Astrocyte of the spinal cord (primary cell): Measurements from ENCODE around the gene APOC3.

Source experiments
- DNase-seq: peaks from one replicate; pipeline ENCODE4 v3.0.0; 2011; ENCODE audit warnings: low read depth, low spot score
- H3K4me3 ChIP-seq: 2 replicates; pipeline ENCODE4 v1.5.1; 2011; ENCODE audit warnings: low read depth, mild to moderate bottlenecking, low read length, moderate library complexity
- in situ Hi-C: cut with HindIII; loops from 2 replicates; pipeline ENCODE4 v1.10.0; 2017; ENCODE audit warnings: low sequenced_read_pairs
- TF ChIP-seq, protein P1 (sequence below): IDR thresholded peaks from 2 replicates; pipeline ENCODE4 v1.5.1; 2012; ENCODE audit warnings: low read depth, mild to moderate bottlenecking, low read length, inconsistent platforms

The APOC3 gene

DNA sequence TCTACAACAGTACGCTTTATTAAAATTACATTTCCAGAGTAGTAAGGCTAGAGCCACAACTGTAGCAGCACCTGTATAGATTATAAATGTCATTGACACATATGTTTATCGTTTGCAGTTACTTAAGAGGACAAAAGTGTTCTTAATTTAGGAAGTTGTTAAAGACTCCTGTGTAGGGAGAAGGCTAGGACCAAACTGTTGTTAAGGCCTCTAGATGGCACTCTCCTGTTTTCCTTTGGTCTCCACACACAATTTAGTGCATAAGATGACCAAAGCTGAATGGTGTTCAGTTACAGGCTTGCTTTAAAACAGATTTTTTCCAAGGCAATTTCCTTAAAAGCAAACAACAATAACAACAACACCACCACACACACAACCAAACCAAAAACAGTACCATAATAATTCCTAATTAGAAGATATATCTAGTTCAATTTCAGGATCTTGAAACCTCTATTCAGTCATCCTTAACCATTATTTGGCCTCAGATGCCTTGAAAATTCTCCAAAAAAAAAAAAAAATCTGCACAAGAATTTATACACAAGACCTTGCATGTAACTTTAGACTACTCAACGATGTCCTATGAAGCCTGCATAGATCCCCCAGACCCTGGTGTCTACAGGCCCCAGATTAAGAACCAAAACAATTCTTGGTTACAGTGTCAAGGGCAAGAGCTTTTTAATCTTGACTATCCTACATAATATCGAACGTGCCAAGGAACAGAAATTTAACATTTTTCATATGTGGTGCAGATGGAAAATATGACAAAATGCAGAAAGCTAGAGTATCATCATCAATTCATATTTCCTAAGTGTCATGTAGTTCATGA lies 50.3 kb downstream of the APOC3 start:
- in situ Hi-C loops = no loop called here
- peak; percentile 79 for DNase-seq
- no peak overlapping the region for H3K4me3 ChIP-seq
- TF ChIP-seq, protein P1, sequence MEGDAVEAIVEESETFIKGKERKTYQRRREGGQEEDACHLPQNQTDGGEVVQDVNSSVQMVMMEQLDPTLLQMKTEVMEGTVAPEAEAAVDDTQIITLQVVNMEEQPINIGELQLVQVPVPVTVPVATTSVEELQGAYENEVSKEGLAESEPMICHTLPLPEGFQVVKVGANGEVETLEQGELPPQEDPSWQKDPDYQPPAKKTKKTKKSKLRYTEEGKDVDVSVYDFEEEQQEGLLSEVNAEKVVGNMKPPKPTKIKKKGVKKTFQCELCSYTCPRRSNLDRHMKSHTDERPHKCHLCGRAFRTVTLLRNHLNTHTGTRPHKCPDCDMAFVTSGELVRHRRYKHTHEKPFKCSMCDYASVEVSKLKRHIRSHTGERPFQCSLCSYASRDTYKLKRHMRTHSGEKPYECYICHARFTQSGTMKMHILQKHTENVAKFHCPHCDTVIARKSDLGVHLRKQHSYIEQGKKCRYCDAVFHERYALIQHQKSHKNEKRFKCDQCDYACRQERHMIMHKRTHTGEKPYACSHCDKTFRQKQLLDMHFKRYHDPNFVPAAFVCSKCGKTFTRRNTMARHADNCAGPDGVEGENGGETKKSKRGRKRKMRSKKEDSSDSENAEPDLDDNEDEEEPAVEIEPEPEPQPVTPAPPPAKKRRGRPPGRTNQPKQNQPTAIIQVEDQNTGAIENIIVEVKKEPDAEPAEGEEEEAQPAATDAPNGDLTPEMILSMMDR = peak; percentile 79

DNA sequence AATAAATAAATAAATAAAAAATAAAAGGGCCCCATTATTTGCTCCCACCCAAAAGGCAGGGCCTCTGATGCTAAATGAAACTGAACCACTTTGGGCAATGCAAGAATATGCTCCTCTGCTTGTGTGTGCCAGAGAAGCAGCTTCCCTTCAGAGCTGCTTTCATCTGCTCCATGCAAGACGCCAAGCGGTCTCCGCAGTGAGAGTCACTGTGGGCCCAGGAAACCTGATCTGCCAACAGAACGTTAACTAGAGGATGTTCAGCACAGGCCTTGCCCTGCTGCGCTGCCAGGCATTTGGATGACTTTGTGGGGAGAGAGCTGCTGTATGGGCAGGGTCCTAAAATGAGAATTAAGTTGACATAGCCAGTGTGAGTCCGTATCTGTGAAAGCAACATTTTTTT lies 51.4 kb downstream of the APOC3 start:
- DNase-seq = no peak
- in situ Hi-C loops = no loop called here
- no peak overlapping the region for H3K4me3 ChIP-seq
- TF ChIP-seq, protein P1 = no peak

DNA sequence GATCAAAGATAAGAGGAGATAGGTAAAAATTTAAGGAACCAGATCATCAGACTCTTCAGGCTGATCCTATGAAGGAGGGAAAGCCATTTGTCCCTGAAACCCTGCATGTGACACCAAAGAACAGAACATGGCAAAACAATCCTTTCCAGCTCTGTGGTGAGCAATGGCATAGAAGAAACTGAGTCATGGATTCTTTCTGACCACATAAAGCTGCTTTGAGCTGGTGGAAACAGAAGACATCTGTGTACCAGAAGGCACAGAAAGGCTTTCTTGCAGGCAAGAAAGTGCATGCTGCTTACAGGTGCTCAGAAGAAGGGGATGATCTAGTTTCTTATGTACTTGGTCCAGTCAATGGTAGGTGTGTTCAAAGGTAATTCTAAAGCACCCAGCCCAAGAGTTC lies 52.7 kb downstream of the APOC3 start:
- TF ChIP-seq, protein P1 = no peak
- in situ Hi-C loops = no loop called here
- H3K4me3 ChIP-seq = no peak overlapping the region
- DNase-seq = peak; percentile 83
